ENCODE data around the gene SLC45A2. TPM values are rescaled to one million over a fixed set of nuclear protein-coding genes. Genes with fewer than 3 reads are reported as not detected.
"Not testable (repeated sequence)": the region's sequence is repeated elsewhere in the genome, so short reads cannot be mapped to it uniquely, and the experiment has no call there.

SLC45A2 gene
- total RNA-seq, 2 experiments from 2014 or later, result 0.19 TPM; not detected in 1

DNA sequence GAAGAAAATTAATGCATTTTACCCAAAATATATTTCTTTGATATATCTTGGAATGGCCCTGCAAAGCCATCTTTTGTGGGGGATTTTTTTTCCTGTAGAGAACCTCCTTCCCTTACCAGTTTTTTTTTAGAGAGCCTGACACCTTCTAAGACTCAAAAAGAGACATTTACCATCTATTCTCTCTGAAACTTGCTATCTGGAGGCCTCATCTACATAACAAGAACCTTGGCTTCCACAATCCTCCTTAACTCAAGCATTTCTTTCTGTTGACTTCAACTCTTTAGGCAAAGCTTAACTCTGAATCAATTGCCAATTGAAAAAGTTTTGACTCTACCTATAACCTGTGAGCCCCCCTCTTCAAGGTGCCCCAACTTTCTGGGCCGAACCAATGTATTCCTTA, 6.2 kb downstream of the SLC45A2 start:
- ChIA-PET CTCF (interaction anchor here (0.6 to 0.8 kb wide), 2 partner anchors 10 to 11 kb away, joined by 3 read pairs; no protein-coding TSS in a partner anchor), POLR2A (no interaction called here)
- Mint-ChIP-seq H3K4me3 (no peak overlapping the region), H3K27ac (no peak overlapping the region), H3K27me3 (peaks cover 2% of the 10 kb centered on the region), H3K4me1 (peaks cover 7% of the 10 kb centered on the region), H3K9me3 (no peaks in the 10 kb centered on the region), H3K36me3 (ENCODE audit: low read depth) (no peaks in the 10 kb centered on the region)
- no peak for DNase-seq

DNA sequence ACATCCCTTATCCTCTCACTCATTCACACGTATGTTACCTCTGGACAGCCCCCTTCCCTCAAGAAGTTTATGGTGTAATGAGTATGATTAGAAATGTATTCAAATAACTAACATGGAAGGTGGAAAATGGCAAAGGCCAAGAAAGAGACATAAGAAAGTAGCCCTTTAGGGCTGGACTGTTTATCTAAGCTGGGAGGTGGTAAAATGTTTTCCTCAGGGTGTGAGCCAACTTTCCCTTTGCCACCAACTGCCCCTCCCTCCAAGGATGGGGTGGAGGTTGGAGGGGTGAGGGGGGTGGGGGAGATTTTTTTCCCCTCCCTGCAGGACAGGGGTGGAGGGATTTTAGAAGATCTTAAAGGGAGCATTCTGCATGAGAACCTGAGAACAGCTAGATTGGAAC, 8.2 kb downstream of the SLC45A2 start:
- no peaks in the 10 kb centered on the region for H3K9me3 Mint-ChIP-seq

GRCh38 chr5:33975852-33976251, 8.6 kb downstream of the SLC45A2 start:
- peaks cover 2% of the 10 kb centered on the region for H3K27me3 Mint-ChIP-seq
- no peaks in the 10 kb centered on the region for H3K9me3 Mint-ChIP-seq
- H3K4me1 Mint-ChIP-seq, result peaks cover 15% of the 10 kb centered on the region
- ChIA-PET POLR2A (no interaction called here), CTCF (interaction anchor here (0.7 kb wide), 1 partner anchor 10 kb away, joined by 3 read pairs; no protein-coding TSS in a partner anchor)
- DNase-seq, result no peak
- H3K4me3 Mint-ChIP-seq, result no peak overlapping the region
- no peak overlapping the region for H3K27ac Mint-ChIP-seq
- H3K36me3 Mint-ChIP-seq (ENCODE audit: low read depth), result no peaks in the 10 kb centered on the region

More for the DNA sequence above, 8.2 kb downstream of the SLC45A2 start:
- no peak for DNase-seq
- Mint-ChIP-seq H3K4me3 (no peak overlapping the region), H3K36me3 (ENCODE audit: low read depth) (no peaks in the 10 kb centered on the region), H3K27me3 (peaks cover 2% of the 10 kb centered on the region), H3K4me1 (peaks cover 15% of the 10 kb centered on the region), H3K27ac (no peak overlapping the region)
- ChIA-PET POLR2A (no interaction called here), CTCF (no interaction called here)

- Mint-ChIP-seq H3K4me3 (peak overlapping the region; percentile 43), H3K27ac (no peak overlapping the region), H3K27me3 (peaks cover 3% of the 10 kb centered on the region), H3K9me3 (no peaks in the 10 kb centered on the region), H3K4me1 (peaks cover 17% of the 10 kb centered on the region), H3K36me3 (ENCODE audit: low read depth) (no peaks in the 10 kb centered on the region)
- ChIA-PET POLR2A (no interaction called here), CTCF (no interaction called here)
- no peak for DNase-seq
These were observed 11.2 kb downstream of the SLC45A2 start for GRCh38 chr5:33973271-33973670.

DNA sequence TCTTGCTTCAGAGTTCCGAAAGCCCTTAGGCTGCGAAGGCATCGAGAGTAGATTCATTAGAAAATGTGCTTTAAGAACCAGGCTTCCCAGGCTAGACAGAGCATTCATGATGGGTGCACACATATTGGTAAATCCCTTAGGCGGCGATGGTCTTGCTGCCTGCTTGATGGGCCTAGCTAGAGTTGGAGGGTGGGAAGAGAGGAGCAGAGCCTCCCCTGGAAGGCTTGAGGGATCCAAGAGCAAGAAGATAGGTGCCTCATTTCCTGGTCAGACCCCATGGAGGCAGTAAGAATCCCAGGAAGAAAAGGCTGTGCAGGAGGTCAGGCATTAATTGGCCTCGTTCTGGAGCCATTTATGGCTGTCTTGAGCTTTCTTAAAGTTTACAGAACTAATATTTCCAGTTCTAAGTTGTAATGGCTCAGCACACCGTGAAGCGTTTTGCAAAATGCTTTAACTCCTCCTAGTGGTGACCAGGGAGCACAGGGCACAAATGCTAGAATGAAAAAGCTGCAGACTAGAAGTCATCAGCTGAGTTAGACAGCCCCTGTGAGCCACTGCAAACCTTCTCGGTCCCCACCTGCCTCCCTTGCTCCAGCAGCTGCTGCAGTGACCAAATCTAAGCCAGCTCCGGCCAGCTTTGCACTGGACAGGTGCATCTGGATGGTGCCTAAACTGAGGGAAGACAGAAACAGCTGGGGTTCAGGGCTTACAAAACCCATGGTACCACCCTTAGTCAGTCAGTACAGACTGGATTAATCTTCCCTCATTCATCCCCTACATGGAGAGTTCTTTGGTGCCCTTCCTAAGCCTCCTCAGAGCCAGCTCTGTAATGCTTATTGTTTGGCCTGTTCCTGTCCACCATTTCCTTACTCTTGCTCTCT, 14.7 kb downstream of the SLC45A2 start:
- Mint-ChIP-seq H3K4me3 (no peak overlapping the region), H3K4me1 (peaks cover 26% of the 10 kb centered on the region), H3K36me3 (ENCODE audit: low read depth) (no peaks in the 10 kb centered on the region), H3K9me3 (no peaks in the 10 kb centered on the region), H3K27ac (peak overlapping the region; percentile 54), H3K27me3 (peaks cover 3% of the 10 kb centered on the region)
- CTCF ChIA-PET, result interaction anchor here (0.6 to 1.8 kb wide), 8 partner anchors 9 to 534 kb away, joined by 3 to 8 read pairs (median 3); no protein-coding TSS in a partner anchor
- DNase-seq, result peak; percentile 31
- POLR2A ChIA-PET, result no interaction called here

DNA sequence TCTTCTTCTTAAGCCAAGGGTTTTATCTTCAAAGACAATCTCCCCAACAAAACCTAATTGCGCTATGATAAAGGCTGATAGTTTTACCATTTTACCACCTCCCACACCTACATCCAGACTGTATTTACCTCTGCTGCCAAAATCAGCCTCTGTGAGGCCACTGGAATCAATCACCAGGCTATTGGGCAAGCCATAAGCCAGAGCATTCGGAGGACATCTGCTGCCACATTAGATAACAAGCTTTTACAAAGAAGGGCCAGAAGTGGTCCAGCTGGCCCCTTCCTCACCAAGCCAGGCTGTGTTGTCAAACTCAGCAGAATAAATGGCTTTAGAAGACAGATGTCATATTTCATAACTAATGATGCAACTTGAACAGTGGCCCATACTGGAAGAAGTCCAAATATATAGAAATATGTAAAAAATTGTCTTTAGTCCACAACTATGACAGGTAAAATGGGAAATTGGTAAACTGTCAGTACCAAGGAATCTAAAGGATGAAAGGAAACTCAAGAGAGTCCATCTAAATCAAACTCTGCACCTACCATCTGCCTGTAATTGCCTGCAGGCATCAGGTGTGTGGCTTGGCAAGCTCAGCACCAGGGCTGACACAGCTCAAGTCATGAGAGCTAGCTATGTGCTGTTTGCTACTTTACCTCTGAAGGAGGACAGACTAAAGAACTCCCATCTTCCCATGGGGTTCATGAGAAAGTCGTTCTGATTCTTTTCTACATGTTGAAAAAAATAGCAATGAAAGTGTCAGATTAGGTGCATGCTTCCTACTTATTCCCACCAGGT, 16.1 kb downstream of the SLC45A2 start:
- no peak for DNase-seq

DNA sequence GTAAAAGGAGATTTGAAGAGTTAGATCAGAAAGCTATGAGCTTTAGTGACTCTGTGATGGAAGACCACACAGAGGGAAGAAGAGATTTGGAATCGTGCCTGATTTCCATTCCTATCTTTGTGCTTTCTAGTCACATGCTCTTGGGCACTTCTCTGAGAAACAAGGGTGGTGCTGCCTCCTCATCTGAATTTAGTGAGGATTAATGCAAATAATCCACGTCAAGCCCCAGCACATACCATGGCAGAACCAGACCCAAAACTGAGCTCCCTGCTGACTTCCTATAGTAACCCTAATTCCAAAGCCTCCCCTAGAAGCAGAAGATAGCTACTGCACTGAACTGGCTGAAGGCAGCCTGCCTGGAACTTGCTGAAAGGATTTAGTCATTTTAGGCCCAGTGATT, 17.7 kb downstream of the SLC45A2 start:
- POLR2A ChIA-PET, result no interaction called here

More for the DNA sequence above, 16.1 kb downstream of the SLC45A2 start:
- Mint-ChIP-seq H3K27me3 (peaks cover 1% of the 10 kb centered on the region), H3K4me1 (peaks cover 25% of the 10 kb centered on the region), H3K4me3 (no peak overlapping the region), H3K27ac (no peak overlapping the region), H3K9me3 (no peaks in the 10 kb centered on the region), H3K36me3 (ENCODE audit: low read depth) (no peaks in the 10 kb centered on the region)
- CTCF ChIA-PET, result interaction anchor here (0.6 kb wide), 1 partner anchor 10 kb away, joined by 3 read pairs; no protein-coding TSS in a partner anchor
- POLR2A ChIA-PET, result no interaction called here

GRCh38 chr5:33964132-33964700, 20.3 kb downstream of the SLC45A2 start:
- ChIA-PET CTCF (interaction anchor here (1.3 kb wide), 1 partner anchor 29 kb away, joined by 3 read pairs; no protein-coding TSS in a partner anchor), POLR2A (no interaction called here)
- peaks cover 14% of the 10 kb centered on the region for H3K4me1 Mint-ChIP-seq
- DNase-seq, result no peak
- no peak overlapping the region for H3K27ac Mint-ChIP-seq
- H3K36me3 Mint-ChIP-seq (ENCODE audit: low read depth), result no peaks in the 10 kb centered on the region
- H3K27me3 Mint-ChIP-seq, result peaks cover 11% of the 10 kb centered on the region
- H3K9me3 Mint-ChIP-seq, result no peaks in the 10 kb centered on the region
- H3K4me3 Mint-ChIP-seq, result no peak overlapping the region

More for the DNA sequence above, 17.7 kb downstream of the SLC45A2 start:
- Mint-ChIP-seq H3K4me1 (peaks cover 15% of the 10 kb centered on the region), H3K36me3 (ENCODE audit: low read depth) (no peaks in the 10 kb centered on the region), H3K27me3 (peaks cover 4% of the 10 kb centered on the region), H3K4me3 (no peak overlapping the region), H3K9me3 (no peaks in the 10 kb centered on the region), H3K27ac (no peak overlapping the region)
- CTCF ChIA-PET, result no interaction called here
- DNase-seq, result no peak

DNA sequence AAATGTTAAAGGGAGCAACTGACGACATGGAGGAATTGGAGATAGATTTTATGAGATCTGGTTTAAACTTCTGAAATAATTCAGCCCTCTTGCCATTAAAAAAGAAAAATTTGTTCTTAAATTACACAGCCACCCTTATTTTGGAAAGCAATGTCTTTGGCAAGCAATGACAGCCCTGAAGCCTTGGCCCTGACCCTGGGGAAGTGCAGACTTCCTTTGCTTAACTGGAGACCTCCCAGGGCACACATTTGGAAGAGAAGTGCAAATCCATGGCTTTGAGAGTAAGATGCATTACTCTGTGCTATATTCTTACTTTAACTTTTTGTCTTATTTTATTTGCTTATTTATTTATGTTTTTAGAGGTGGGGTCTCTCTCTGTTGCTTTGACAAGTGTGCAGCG, 26.3 kb downstream of the SLC45A2 start:
- ChIA-PET CTCF (no interaction called here), POLR2A (no interaction called here)
- Mint-ChIP-seq H3K4me1 (no peaks in the 10 kb centered on the region), H3K27me3 (peaks cover 14% of the 10 kb centered on the region), H3K9me3 (no peaks in the 10 kb centered on the region), H3K36me3 (ENCODE audit: low read depth) (no peaks in the 10 kb centered on the region), H3K27ac (no peak overlapping the region), H3K4me3 (no peak overlapping the region)
- no peak for DNase-seq

- no peaks in the 10 kb centered on the region for H3K4me1 Mint-ChIP-seq
- no peak for DNase-seq
- H3K4me3 Mint-ChIP-seq, result no peak overlapping the region
- H3K27me3 Mint-ChIP-seq, result peaks cover 14% of the 10 kb centered on the region
- ChIA-PET CTCF (no interaction called here), POLR2A (no interaction called here)
- no peaks in the 10 kb centered on the region for H3K9me3 Mint-ChIP-seq
- H3K36me3 Mint-ChIP-seq (ENCODE audit: low read depth), result no peaks in the 10 kb centered on the region
- H3K27ac Mint-ChIP-seq, result no peak overlapping the region
These were observed 26.8 kb downstream of the SLC45A2 start for GRCh38 chr5:33957577-33958150.

- POLR2A ChIA-PET; H3K36me3 Mint-ChIP-seq (ENCODE audit: low read depth); DNase-seq; CTCF ChIA-PET; H3K9me3 Mint-ChIP-seq; H3K4me1 Mint-ChIP-seq; H3K4me3 Mint-ChIP-seq; H3K27ac Mint-ChIP-seq: not testable (repeated sequence)
- H3K27me3 Mint-ChIP-seq, result peaks cover 12% of the 10 kb centered on the region
These were observed 32.3 kb downstream of the SLC45A2 start for GRCh38 chr5:33952175-33952574.

GRCh38 chr5:33944543-33945132, 39.9 kb downstream of the SLC45A2 start:
- no peak overlapping the region for H3K4me3 Mint-ChIP-seq
- no peak overlapping the region for H3K27ac Mint-ChIP-seq
- no peak for DNase-seq
- CTCF ChIA-PET, result no interaction called here
- H3K9me3 Mint-ChIP-seq, result no peaks in the 10 kb centered on the region
- no peaks in the 10 kb centered on the region for H3K4me1 Mint-ChIP-seq
- peaks cover 27% of the 10 kb centered on the region for H3K27me3 Mint-ChIP-seq
- POLR2A ChIA-PET, result no interaction called here
- H3K36me3 Mint-ChIP-seq (ENCODE audit: low read depth), result no peaks in the 10 kb centered on the region
